GM12801 (cell line): ENCODE measurements around the gene CASZ1.

Experiments
- CTCF ChIP-seq: IDR thresholded peaks from one replicate; pipeline ENCODE4 v1.5.1; 2011; ENCODE audit warnings: control low read depth; ENCODE audit not compliant: insufficient read length; ENCODE audit errors: extremely low read depth

Gene CASZ1

DNA sequence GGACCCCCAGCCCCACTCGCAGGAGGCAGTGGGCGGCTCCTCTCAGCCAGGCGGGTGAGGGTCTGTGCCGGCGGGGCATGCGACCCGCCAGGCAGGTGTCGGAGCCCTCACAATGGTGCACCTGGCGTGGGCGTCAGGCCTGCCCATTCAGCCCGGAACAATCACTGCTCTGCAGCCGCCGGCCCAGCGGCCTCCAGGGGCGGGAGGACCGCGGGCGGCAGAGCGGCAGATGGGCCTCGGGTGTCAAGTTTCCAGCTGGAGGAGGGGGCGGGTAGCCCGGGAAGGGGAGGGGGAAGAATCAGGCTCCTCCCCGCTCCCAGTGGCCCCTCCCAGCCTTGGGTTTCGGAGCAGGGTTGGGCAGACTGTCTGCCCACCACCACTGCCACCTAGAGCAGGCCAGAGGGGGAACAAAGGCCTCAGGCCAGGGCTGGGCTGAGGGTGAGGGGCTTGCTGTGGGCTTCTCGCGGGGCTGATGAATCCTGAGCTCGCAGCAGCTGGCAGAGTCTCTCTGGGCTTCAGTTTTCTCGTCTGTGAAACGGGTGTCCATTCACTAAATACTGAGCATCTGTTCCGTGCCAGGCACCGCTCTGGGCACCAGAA is 39.5 kb upstream of the CASZ1 start:
- TF ChIP-seq CTCF: no peak

- TF ChIP-seq CTCF: no peak
Measured at GRCh38 chr1:10835421-10835820, 39.0 kb upstream of the CASZ1 start.

GRCh38 chr1:10834770-10835412 is 38.4 kb upstream of the CASZ1 start:
- TF ChIP-seq CTCF: no peak

- TF ChIP-seq CTCF: no peak
Measured at GRCh38 chr1:10833630-10834557, 37.4 kb upstream of the CASZ1 start.

DNA sequence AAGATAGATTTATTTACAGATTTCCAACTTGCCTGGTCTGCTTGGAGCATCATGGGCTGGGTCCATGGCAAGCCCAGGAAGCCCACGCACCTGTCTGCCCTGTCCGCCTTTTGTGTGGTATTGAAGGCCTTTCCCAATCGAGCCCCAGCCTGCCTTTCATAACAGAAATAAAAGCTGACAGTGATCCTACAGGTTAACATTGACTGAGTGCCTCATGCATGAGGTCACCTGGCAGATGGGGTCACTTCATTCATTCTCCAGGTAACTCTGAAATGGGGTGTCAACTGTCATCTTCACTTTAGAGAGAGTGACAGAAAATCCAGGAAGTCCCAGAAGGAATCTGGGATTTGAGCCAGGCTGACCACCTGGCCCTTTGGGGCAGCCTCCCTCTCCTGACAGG is 36.3 kb upstream of the CASZ1 start:
- TF ChIP-seq CTCF: no peak

GRCh38 chr1:10830961-10831668 is 34.7 kb upstream of the CASZ1 start:
- TF ChIP-seq CTCF: no peak
